ENCODE results near the gene PATZ1.

DNA sequence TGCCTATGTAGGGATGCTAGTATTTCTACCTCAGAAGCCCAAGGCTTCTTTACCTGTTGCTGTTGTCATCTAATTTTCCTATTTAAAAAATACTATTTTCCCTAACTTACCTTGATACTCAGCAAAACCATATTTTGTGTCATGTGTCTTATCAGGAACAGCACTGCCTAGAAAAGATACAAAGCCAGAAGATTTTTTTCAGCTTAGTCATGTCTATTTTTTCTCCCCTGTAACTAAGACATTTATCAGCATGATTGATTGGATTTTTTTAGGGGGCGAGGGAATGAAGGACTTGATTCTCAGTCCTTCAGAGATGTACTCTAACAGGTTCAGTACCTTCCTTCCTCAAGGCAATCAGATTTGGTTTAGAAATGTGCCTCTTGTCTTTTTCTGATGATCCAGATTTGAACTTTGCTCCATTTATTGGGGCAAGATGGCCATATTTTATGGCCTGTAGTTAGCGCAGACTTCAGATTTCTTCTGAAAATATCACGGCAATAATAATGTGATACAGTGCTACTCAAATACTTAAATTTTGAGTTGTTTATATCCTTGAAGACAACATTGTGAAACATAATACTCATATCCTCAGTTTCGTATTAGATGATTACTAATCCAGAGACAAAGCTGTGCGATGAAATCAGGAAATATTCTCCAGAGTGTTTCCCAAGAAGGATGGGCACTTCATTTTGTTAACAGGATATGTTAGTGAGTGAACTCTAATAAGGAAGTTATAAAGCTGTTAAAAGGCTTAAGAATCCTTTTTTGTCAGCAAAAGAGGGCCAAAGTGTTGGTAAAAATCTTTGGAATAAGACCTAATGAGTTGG lies 50.1 kb downstream of the PATZ1 start:
- TF ChIP-seq, protein P1, sequence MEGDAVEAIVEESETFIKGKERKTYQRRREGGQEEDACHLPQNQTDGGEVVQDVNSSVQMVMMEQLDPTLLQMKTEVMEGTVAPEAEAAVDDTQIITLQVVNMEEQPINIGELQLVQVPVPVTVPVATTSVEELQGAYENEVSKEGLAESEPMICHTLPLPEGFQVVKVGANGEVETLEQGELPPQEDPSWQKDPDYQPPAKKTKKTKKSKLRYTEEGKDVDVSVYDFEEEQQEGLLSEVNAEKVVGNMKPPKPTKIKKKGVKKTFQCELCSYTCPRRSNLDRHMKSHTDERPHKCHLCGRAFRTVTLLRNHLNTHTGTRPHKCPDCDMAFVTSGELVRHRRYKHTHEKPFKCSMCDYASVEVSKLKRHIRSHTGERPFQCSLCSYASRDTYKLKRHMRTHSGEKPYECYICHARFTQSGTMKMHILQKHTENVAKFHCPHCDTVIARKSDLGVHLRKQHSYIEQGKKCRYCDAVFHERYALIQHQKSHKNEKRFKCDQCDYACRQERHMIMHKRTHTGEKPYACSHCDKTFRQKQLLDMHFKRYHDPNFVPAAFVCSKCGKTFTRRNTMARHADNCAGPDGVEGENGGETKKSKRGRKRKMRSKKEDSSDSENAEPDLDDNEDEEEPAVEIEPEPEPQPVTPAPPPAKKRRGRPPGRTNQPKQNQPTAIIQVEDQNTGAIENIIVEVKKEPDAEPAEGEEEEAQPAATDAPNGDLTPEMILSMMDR (IDR thresholded peaks at IDR 0.05; ENCODE audit: insufficient read depth, low read length), result no peak
- TF ChIP-seq, protein P2, sequence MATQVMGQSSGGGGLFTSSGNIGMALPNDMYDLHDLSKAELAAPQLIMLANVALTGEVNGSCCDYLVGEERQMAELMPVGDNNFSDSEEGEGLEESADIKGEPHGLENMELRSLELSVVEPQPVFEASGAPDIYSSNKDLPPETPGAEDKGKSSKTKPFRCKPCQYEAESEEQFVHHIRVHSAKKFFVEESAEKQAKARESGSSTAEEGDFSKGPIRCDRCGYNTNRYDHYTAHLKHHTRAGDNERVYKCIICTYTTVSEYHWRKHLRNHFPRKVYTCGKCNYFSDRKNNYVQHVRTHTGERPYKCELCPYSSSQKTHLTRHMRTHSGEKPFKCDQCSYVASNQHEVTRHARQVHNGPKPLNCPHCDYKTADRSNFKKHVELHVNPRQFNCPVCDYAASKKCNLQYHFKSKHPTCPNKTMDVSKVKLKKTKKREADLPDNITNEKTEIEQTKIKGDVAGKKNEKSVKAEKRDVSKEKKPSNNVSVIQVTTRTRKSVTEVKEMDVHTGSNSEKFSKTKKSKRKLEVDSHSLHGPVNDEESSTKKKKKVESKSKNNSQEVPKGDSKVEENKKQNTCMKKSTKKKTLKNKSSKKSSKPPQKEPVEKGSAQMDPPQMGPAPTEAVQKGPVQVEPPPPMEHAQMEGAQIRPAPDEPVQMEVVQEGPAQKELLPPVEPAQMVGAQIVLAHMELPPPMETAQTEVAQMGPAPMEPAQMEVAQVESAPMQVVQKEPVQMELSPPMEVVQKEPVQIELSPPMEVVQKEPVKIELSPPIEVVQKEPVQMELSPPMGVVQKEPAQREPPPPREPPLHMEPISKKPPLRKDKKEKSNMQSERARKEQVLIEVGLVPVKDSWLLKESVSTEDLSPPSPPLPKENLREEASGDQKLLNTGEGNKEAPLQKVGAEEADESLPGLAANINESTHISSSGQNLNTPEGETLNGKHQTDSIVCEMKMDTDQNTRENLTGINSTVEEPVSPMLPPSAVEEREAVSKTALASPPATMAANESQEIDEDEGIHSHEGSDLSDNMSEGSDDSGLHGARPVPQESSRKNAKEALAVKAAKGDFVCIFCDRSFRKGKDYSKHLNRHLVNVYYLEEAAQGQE (IDR thresholded peaks at IDR 0.05; ENCODE audit: insufficient replicate concordance, low read depth), result no peak
- no peak for TF ChIP-seq POLR2AphosphoS5 (IDR thresholded peaks at IDR 0.05; ENCODE audit: low read depth)
- no peak for TF ChIP-seq GABPA (IDR thresholded peaks at IDR 0.05; ENCODE audit: low read depth)

Data from HL-60 (cell line).